ENCODE results near the gene PIEZO1. TPM values are rescaled to one million over a fixed set of nuclear protein-coding genes. Genes with fewer than 3 reads are reported as not detected.

The PIEZO1 gene
- total and polyA plus RNA-seq, 9 of the 15 experiments (the other 6 are each of a cell fraction or from before 2014, with no cell fraction given), result 3.6 to 432 (median 131) TPM

- TF ChIP-seq MEF2A (IDR thresholded peaks at IDR 0.05; ENCODE audit: control insufficient read depth, low read depth, low read length), result no peak
- no peak for TF ChIP-seq ZNF584 (CRISPR knock-in tag; IDR thresholded peaks at IDR 0.05; ENCODE audit: low read depth)
- no peak for TF ChIP-seq FIP1L1 (IDR thresholded peaks at IDR 0.05; ENCODE audit: low read depth, low read length, poor library complexity, severe bottlenecking)
- TF ChIP-seq ATF6 (CRISPR knock-in tag; IDR thresholded peaks at IDR 0.05), result no peak
- no peak for TF ChIP-seq EGR1 (conservative IDR thresholded peaks at IDR 0.05)
- TF ChIP-seq POLR2G (IDR thresholded peaks at IDR 0.05; ENCODE audit: low read depth, low read length), result peak; percentile 58
- DNase-seq (ENCODE audit: extremely low read depth in 1 of 4, low spot score in 3 of 4) (no peak), FAIRE-seq (no peak), ATAC-seq (no peak)
- Histone ChIP-seq H3K4me3 (no peak overlapping the region), H3K9me3 (replicated peaks; ENCODE audit: control insufficient read depth, insufficient read depth, low read depth, low read length) (no peaks in the 10 kb centered on the region), H3K27me3 (ENCODE audit: control insufficient read depth in 2 of 2, insufficient read depth in 2 of 2, low read length in 2 of 2) (no peaks in the 10 kb centered on the region), H3K9me1 (ENCODE audit: control insufficient read depth, insufficient read depth, low read length) (no peaks in the 10 kb centered on the region), H3K9ac (ENCODE audit: insufficient read depth in 1 of 2, low read depth in 2 of 2, low read length in 2 of 2) (peak overlapping the region in 1 of 2 experiments; percentile 44; a peak in 1 of 4 replicates), H3K4me1 (replicated peaks in 1 of 2; ENCODE audit: control insufficient read depth in 2 of 2, insufficient read depth in 2 of 2, low read length in 2 of 2) (peaks cover 0 to 24% of the 10 kb centered on the region in 2 experiments; a peak in 2 of 5 replicates), H3K4me2 (ENCODE audit: insufficient read depth, low read length) (no peak overlapping the region), H3K36me3 (ENCODE audit: control insufficient read depth, insufficient read depth, low read length) (peaks cover 7% of the 10 kb centered on the region; the same call in 2 of the 3 replicates), H2AFZ (ENCODE audit: low read depth, low read length) (no peak overlapping the region), H3K79me2 (ENCODE audit: control insufficient read depth, insufficient read depth, low read length) (no peaks in the 10 kb centered on the region), H3K27ac (ENCODE audit: extremely low read depth, low read depth, low read length) (no peak overlapping the region), H4K20me1 (replicated peaks; ENCODE audit: control insufficient read depth, insufficient read depth, low read length) (no peaks in the 10 kb centered on the region)
- intact Hi-C loops (cut with micrococcal nuclease) (no loop called here), in situ Hi-C loops (cut with MboI) (no loop called here)
- WGBS (ENCODE audit: insufficient coverage, low coverage, missing lambda C conversion rate), result 66% methylated on average over 23 of the region's 23 CpGs
- CTCF ChIA-PET (ENCODE audit: low intra/inter-chr PET ratio), result no interaction called here
- no TSS peak for BruUV-seq (replicated peaks)
- POLR2A ChIA-PET, result interaction anchor here (0.5 kb wide), 1 partner anchor 47 kb away, joined by 3 read pairs; no protein-coding TSS in a partner anchor
Measured at GRCh38 chr16:88671806-88672205, 113.2 kb downstream of the PIEZO1 start.
